HCT116 (cell line): Measurements from ENCODE around the gene PRELP. TPM values are rescaled to one million over a fixed set of nuclear protein-coding genes. Genes with fewer than 3 reads are reported as not detected.

ENCODE experiments used
- ATAC-seq: fragments of 200-7000 bp; cut with Tn5 transposase; 2 replicates; pipeline ENCODE4 v1.9.1; 2020; ENCODE audit warnings: mild to moderate bottlenecking, moderate library complexity
- BruUV-seq: library from RNA; stranded (reverse); fragments of 400-500 nt; replicated peaks from 2 replicates; lab custom pipeline; 2021; lab: Mats Ljungman, UMichigan
- CTCF ChIA-PET: fragments of 300-600 bp; sonication (Branson Sonifier 250); formaldehyde crosslinking; loops from one replicate; lab custom pipeline; 2021; ENCODE audit warnings: antibody characterized with exemption; lab: Charles Lee
- POLR2A ChIA-PET: fragments of 300-600, 350-600 bp; sonication (Branson Sonifier 250); formaldehyde crosslinking; loops from one replicate; lab custom pipeline; 2021; ENCODE audit warnings: antibody characterized with exemption; lab: Charles Lee
- RAD21 ChIA-PET, 2 experiments: fragments of 300-600 bp; sonication (Branson Sonifier 250); formaldehyde crosslinking; loops; one replicate each; lab custom pipeline; 2023; ENCODE audit warnings: low total read pairs in 2 of 2; ENCODE audit not compliant: uncharacterized antibody in 2 of 2, unreplicated experiment in 2 of 2, low non-redundant PET in 1 of 2; lab: Charles Lee
- DNase-seq: peaks from one replicate; pipeline ENCODE4 v3.0.0-alpha.2; 2010; ENCODE audit warnings: low read depth, low spot score
- H2AFZ ChIP-seq: fragments of 200-600 bp; shearing (Covaris generic), sonication (generic); 2 replicates; pipeline ENCODE4 v1.6.1; 2017; ENCODE audit warnings: low read depth, mixed run types, mixed read lengths, antibody characterized with exemption, low read length; ENCODE audit not compliant: poor library complexity, severe bottlenecking
- H3K27ac ChIP-seq: 2 replicates; pipeline ENCODE4 v1.5.1; 2012; ENCODE audit warnings: low read depth, low read length
- H3K27me3 ChIP-seq: fragments of 200-600 bp; sonication (generic); 2 replicates; pipeline ENCODE4 v1.6.1; 2016; ENCODE audit warnings: mixed run types, low read length, mixed read lengths; ENCODE audit not compliant: insufficient read depth
- H3K36me3 ChIP-seq, 2 experiments: fragments of 200-500 bp in 1 of 2; fragments of 200-600 bp in 1 of 2; sonication (Bioruptor generic) in 1 of 2; sonication (generic) in 1 of 2; 2 replicates each; pipeline versions ENCODE4 v1.5.1 to v1.6.1; 2014 to 2016; ENCODE audit warnings: low read length in 2 of 2, inconsistent platforms in 1 of 2, mixed read lengths in 1 of 2, mixed run types in 1 of 2; ENCODE audit not compliant: insufficient read depth in 2 of 2, control insufficient read depth in 1 of 2
- H3K4me1 ChIP-seq, 2 experiments: fragments of 200-600 bp in 1 of 2; sonication (generic) in 1 of 2; 2 replicates each; pipeline versions ENCODE4 v1.5.1 to v1.6.1; 2012 to 2017; ENCODE audit warnings: low read length in 2 of 2, inconsistent platforms in 1 of 2, mild to moderate bottlenecking in 1 of 2, mixed read lengths in 1 of 2, mixed run types in 1 of 2, moderate library complexity in 1 of 2; ENCODE audit not compliant: insufficient read depth in 2 of 2, control insufficient read depth in 1 of 2
- H3K4me2 ChIP-seq: fragments of 200-600 bp; sonication (generic); 2 replicates; pipeline ENCODE4 v1.6.1; 2017; ENCODE audit warnings: mixed run types, low read length, mixed read lengths
- H3K4me3 ChIP-seq, 2 experiments: fragments of 200-600 bp in 1 of 2; sonication (generic) in 1 of 2; replicated peaks in 1 of 2; 2 replicates each; pipeline ENCODE4 v1.5.1; 2011 to 2016; ENCODE audit warnings: low read length in 2 of 2, control low read depth in 1 of 2, low read depth in 1 of 2, mild to moderate bottlenecking in 1 of 2, mixed read lengths in 1 of 2, mixed run types in 1 of 2
- H3K79me2 ChIP-seq: fragments of 200-600 bp; sonication (generic); 2 replicates; pipeline ENCODE4 v1.6.1; 2017; ENCODE audit warnings: mild to moderate bottlenecking, mixed run types, low read length, moderate library complexity, mixed read lengths; ENCODE audit not compliant: insufficient read depth
- H3K9ac ChIP-seq: fragments of 200-600 bp; sonication (generic); 2 replicates; pipeline ENCODE4 v1.6.1; 2016; ENCODE audit warnings: low read length, mixed read lengths
- H3K9me2 ChIP-seq: fragments of 200-600 bp; sonication (generic), shearing (Covaris generic); 2 replicates; pipeline ENCODE4 v1.6.1; 2017; ENCODE audit warnings: mixed run types, mild to moderate bottlenecking, moderate library complexity; ENCODE audit not compliant: insufficient read depth
- H3K9me3 ChIP-seq, 2 experiments: fragments of 200-500 bp in 1 of 2; fragments of 200-600 bp in 1 of 2; sonication (Bioruptor generic) in 1 of 2; sonication (generic) in 1 of 2; 2 replicates each; pipeline ENCODE4 v1.6.1; 2014 to 2017; ENCODE audit warnings: low read length in 2 of 2, mixed read lengths in 2 of 2, inconsistent platforms in 1 of 2, low read depth in 1 of 2, mild to moderate bottlenecking in 1 of 2, mixed run types in 1 of 2, moderate library complexity in 1 of 2; ENCODE audit not compliant: control insufficient read depth in 1 of 2, insufficient read depth in 1 of 2
- H4K20me1 ChIP-seq: fragments of 200-600 bp; sonication (generic), shearing (Covaris generic); 2 replicates; pipeline ENCODE4 v1.6.1; 2017; ENCODE audit warnings: mixed run types, mild to moderate bottlenecking, moderate library complexity; ENCODE audit not compliant: insufficient read depth
- ATF3 ChIP-seq: IDR thresholded peaks from 2 replicates; pipeline ENCODE4 v1.6.1; 2012
- CBX3 ChIP-seq: IDR thresholded peaks from 2 replicates; pipeline ENCODE4 v1.6.1; 2012; ENCODE audit warnings: low read depth
- CEBPB ChIP-seq: IDR thresholded peaks from 2 replicates; pipeline ENCODE4 v1.6.1; 2012; ENCODE audit warnings: low read depth
- FOSL1 ChIP-seq: IDR thresholded peaks from 2 replicates; pipeline ENCODE4 v1.6.1; 2012; ENCODE audit warnings: low read depth
- JUND ChIP-seq: IDR thresholded peaks from 2 replicates; pipeline ENCODE4 v1.6.1; 2012
- POLR2A ChIP-seq: IDR thresholded peaks from 2 replicates; pipeline ENCODE4 v1.7.0; 2011; ENCODE audit warnings: borderline replicate concordance; ENCODE audit not compliant: insufficient read depth, insufficient read length; ENCODE audit errors: extremely low read depth
- POLR2AphosphoS5 ChIP-seq: IDR thresholded peaks from 2 replicates; pipeline ENCODE4 v1.6.1; 2011; ENCODE audit warnings: mild to moderate bottlenecking, low read depth, low read length, moderate library complexity
- SIN3A ChIP-seq: IDR thresholded peaks from 2 replicates; pipeline ENCODE4 v1.6.1; 2012; ENCODE audit warnings: low read depth
- SP1 ChIP-seq: IDR thresholded peaks from 2 replicates; pipeline ENCODE4 v1.6.1; 2012; ENCODE audit warnings: low read depth
- SRF ChIP-seq: IDR thresholded peaks from 2 replicates; pipeline ENCODE4 v1.6.1; 2012; ENCODE audit warnings: low read depth
- TCF7L2 ChIP-seq: IDR thresholded peaks from 2 replicates; pipeline ENCODE4 v1.7.0; 2011; ENCODE audit warnings: borderline replicate concordance, inconsistent platforms; ENCODE audit not compliant: insufficient read depth, insufficient read length; ENCODE audit errors: extremely low read depth
- ZFX ChIP-seq: fragments of 450-650 bp; IDR thresholded peaks from 2 replicates; pipeline ENCODE4 v1.6.1; 2017
- intact Hi-C: fragments of 100-400 bp; cut with micrococcal nuclease; formaldehyde crosslinking; loops from 2 replicates; pipeline ENCODE4 v1.10.0; 2022
- total RNA-seq: library from RNA; stranded (reverse); gene quantifications from one replicate; pipeline ENCODE4 v1.2.1, GENCODE V29; 2021; ENCODE audit not compliant: unreplicated experiment
- TF ChIP-seq, protein P1 (sequence below): IDR thresholded peaks from 2 replicates; pipeline ENCODE4 v1.6.1; 2012

Gene PRELP
- total RNA-seq, 1 experiment from 2014 or later, result 0.10 TPM

- no peaks in the 10 kb centered on the region for H4K20me1 ChIP-seq
- TF ChIP-seq SRF (no peak), FOSL1 (peak; percentile 81), ZFX (0 out of 2 replicates have a peak, but pooled peaks have one; percentile 23), JUND (peak; percentile 76), POLR2A (no peak), SP1 (peak; percentile 77), TCF7L2 (no peak), CEBPB (no peak), CBX3 (peak; percentile 96), POLR2AphosphoS5 (peak; percentile 46; the same call in 1 of the 2 replicates), SIN3A (no peak), ATF3 (no peak)
- TF ChIP-seq, protein P1, sequence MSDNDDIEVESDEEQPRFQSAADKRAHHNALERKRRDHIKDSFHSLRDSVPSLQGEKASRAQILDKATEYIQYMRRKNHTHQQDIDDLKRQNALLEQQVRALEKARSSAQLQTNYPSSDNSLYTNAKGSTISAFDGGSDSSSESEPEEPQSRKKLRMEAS, result peak; percentile 99
- H3K79me2 ChIP-seq, result no peaks in the 10 kb centered on the region
- H3K27ac ChIP-seq, result peak overlapping the region; percentile 46
- H2AFZ ChIP-seq, result peak overlapping the region; percentile 49
- ChIA-PET POLR2A (no interaction called here), CTCF (no interaction called here), RAD21 (no interaction called here)
- H3K4me3 ChIP-seq, result peak overlapping the region in 1 of 2 experiments; percentile 10; a peak in 1 of 4 replicates
- no peaks in the 10 kb centered on the region for H3K9me2 ChIP-seq
- H3K36me3 ChIP-seq, result no peaks in the 10 kb centered on the region
- H3K4me2 ChIP-seq, result peak overlapping the region; percentile 55
- H3K4me1 ChIP-seq, result peaks cover 23 to 34% of the 10 kb centered on the region in 2 experiments
- DNase-seq, result peak; percentile 75
- intact Hi-C loops, result no loop called here
- no TSS peak for BruUV-seq
- peak; percentile 87 for ATAC-seq
- H3K9ac ChIP-seq, result peak overlapping the region; percentile 37
- no peaks in the 10 kb centered on the region for H3K9me3 ChIP-seq
- no peaks in the 10 kb centered on the region for H3K27me3 ChIP-seq
These were observed 37.4 kb downstream of the PRELP start for GRCh38 chr1:203512848-203513584.
